Measurements from ENCODE around the gene ME1. TPM values are rescaled to one million over a fixed set of nuclear protein-coding genes. Genes with fewer than 3 reads are reported as not detected.

The ME1 gene
- total and polyA plus RNA-seq, 2 experiments from 2014 or later, result 4.0 to 10.0 TPM

DNA sequence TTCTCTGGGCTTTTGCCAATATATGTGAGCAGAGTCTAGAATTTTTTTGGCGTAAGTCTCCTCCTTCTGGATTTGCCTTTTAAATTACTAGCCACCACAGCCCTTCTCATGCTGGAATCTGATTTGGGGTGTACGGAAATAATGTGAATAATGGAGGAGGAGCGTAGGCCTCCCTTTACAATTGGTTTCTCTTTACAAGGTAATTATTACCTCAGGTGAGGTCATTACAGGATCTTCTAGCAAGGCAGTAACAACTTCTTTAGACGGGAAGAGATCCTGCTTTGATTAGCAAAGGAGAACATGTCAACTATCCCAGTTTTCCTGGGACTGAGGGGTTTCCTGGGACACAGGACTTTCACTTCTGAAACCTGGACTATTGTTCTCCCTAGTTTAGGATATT lies 228.8 kb downstream of the ME1 start:
- H4K20me1 ChIP-seq (ENCODE audit: insufficient read depth), result no peaks in the 10 kb centered on the region
- H3K27me3 ChIP-seq (replicated peaks; ENCODE audit: insufficient read depth), result no peaks in the 10 kb centered on the region
- no peak overlapping the region for H3K4me3 ChIP-seq
- no peaks in the 10 kb centered on the region for H3K9me2 ChIP-seq (ENCODE audit: insufficient read depth)
- H3F3A ChIP-seq (ENCODE audit: insufficient read depth), result peaks cover 21% of the 10 kb centered on the region; the same call in 1 of the 2 replicates
- TF ChIP-seq EZH2 (IDR thresholded peaks at IDR 0.05; ENCODE audit: insufficient read depth, poor library complexity, severe bottlenecking), result no peak
- TF ChIP-seq EZH2phosphoT487 (IDR thresholded peaks at IDR 0.05; ENCODE audit: insufficient read depth, low read depth), result no peak
- no peak overlapping the region for H3K9ac ChIP-seq
- H3K4me1 ChIP-seq (ENCODE audit: insufficient read depth), result peaks cover 27% of the 10 kb centered on the region
- WGBS, 2 experiments (ENCODE audit: low coverage in 1 of 2, low lambda C conversion rate in 2 of 2, missing lambda C conversion rate in 2 of 2), result 83 to 91% methylated on average over 4 of the region's 4 CpGs
- no peak overlapping the region for H3K4me2 ChIP-seq (ENCODE audit: unreplicated experiment)
- H2AFZ ChIP-seq, result no peak overlapping the region
- in situ Hi-C loops (cut with MboI), result no loop called here
- H3K79me2 ChIP-seq (ENCODE audit: insufficient read depth), result no peaks in the 10 kb centered on the region
- no peak for DNase-seq
- no peaks in the 10 kb centered on the region for H3K9me3 ChIP-seq (ENCODE audit: low read depth)
- H3K36me3 ChIP-seq (ENCODE audit: low read depth), result no peaks in the 10 kb centered on the region
- H3K27ac ChIP-seq, result no peak overlapping the region

DNA sequence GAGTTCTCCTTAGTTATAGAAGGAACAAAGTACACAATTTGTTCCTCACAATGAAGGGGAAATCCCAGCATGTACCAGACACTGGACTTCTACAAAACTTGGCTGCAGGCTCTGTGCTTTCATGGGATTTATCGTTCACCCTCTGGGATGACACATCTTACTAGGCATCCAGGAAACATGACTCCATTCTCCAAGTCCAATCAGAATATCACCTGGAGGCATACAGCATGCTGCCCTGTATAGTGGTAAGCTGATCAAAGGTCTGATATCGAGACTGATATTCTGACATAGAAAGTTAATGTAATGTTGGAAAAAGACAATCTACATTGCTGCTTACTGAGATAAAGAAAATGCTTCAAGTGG lies 231.0 kb downstream of the ME1 start:
- Histone ChIP-seq H3K9ac (no peak overlapping the region), H3K4me1 (ENCODE audit: insufficient read depth) (peaks cover 34% of the 10 kb centered on the region), H3K9me3 (ENCODE audit: low read depth) (no peaks in the 10 kb centered on the region), H3K4me3 (no peak overlapping the region), H3K36me3 (ENCODE audit: low read depth) (no peaks in the 10 kb centered on the region; the same call in 1 of the 2 replicates), H3K4me2 (ENCODE audit: unreplicated experiment) (no peak overlapping the region), H2AFZ (no peak overlapping the region), H3K27me3 (replicated peaks; ENCODE audit: insufficient read depth) (no peaks in the 10 kb centered on the region), H3K79me2 (ENCODE audit: insufficient read depth) (no peaks in the 10 kb centered on the region), H3F3A (ENCODE audit: insufficient read depth) (peaks cover 21% of the 10 kb centered on the region; the same call in 1 of the 2 replicates), H4K20me1 (ENCODE audit: insufficient read depth) (no peaks in the 10 kb centered on the region), H3K27ac (0 out of 2 replicates have a peak overlapping the region, but pooled peaks have one; percentile 16), H3K9me2 (ENCODE audit: insufficient read depth) (no peaks in the 10 kb centered on the region)
- in situ Hi-C loops (cut with MboI), result loop anchor here (25.0 kb wide), 1 partner anchor 963 kb away; the partner anchor contains the start of gene IBTK
- 45 to 46% methylated on average over 2 of the region's 2 CpGs for WGBS, 2 experiments (ENCODE audit: low coverage in 1 of 2, low lambda C conversion rate in 2 of 2, missing lambda C conversion rate in 2 of 2)
- TF ChIP-seq EZH2 (IDR thresholded peaks at IDR 0.05; ENCODE audit: insufficient read depth, poor library complexity, severe bottlenecking) (no peak), EZH2phosphoT487 (IDR thresholded peaks at IDR 0.05; ENCODE audit: insufficient read depth, low read depth) (no peak)
- DNase-seq, result peak; percentile 81

DNA sequence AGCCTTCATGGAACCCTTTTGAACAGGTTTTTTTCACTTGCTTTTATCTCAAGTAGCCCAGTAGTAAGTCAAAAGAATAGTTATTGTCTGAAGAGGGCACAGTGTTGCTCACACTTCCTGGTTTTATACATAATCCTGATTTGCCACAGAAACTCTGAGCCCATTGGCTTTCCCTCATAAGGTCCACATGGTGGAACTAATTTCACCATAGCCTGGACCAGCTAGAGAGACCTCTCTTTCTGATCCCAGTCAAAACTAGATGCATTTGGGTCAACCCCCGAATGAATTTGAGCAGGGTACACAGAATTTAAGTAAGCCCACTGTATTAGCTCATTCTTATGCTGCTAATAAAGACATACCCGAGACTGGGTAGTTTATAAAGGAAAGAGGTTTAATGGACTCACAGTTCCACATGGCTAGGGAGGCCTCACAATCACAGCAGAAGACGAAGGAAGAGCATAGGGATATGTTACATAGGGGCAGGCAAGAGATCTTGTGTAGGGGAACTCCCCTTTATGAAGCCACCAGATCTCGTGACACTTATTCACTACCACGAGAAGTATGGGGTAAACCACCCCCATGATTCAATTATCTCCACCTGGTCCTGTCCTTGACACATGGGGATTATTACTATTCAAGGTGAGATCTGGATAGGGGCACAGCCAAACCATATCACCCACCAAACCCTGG lies 231.5 kb downstream of the ME1 start:
- Histone ChIP-seq H3K4me2 (ENCODE audit: unreplicated experiment) (peak overlapping the region; percentile 49), H3K9me3 (ENCODE audit: low read depth) (no peaks in the 10 kb centered on the region), H2AFZ (0 out of 2 replicates have a peak overlapping the region, but pooled peaks have one; percentile 5), H3K36me3 (ENCODE audit: low read depth) (no peaks in the 10 kb centered on the region; the same call in 1 of the 2 replicates), H3K4me1 (ENCODE audit: insufficient read depth) (peaks cover 36% of the 10 kb centered on the region), H4K20me1 (ENCODE audit: insufficient read depth) (no peaks in the 10 kb centered on the region), H3K27me3 (replicated peaks; ENCODE audit: insufficient read depth) (no peaks in the 10 kb centered on the region), H3K27ac (peak overlapping the region; percentile 49), H3F3A (ENCODE audit: insufficient read depth) (peaks cover 21% of the 10 kb centered on the region; the same call in 1 of the 2 replicates), H3K79me2 (ENCODE audit: insufficient read depth) (peaks cover 2% of the 10 kb centered on the region; the same call in 1 of the 2 replicates), H3K9ac (no peak overlapping the region), H3K4me3 (no peak overlapping the region), H3K9me2 (ENCODE audit: insufficient read depth) (no peaks in the 10 kb centered on the region)
- TF ChIP-seq EZH2phosphoT487 (IDR thresholded peaks at IDR 0.05; ENCODE audit: insufficient read depth, low read depth) (no peak), EZH2 (IDR thresholded peaks at IDR 0.05; ENCODE audit: insufficient read depth, poor library complexity, severe bottlenecking) (no peak)
- WGBS, 2 experiments (ENCODE audit: low coverage in 1 of 2, low lambda C conversion rate in 2 of 2, missing lambda C conversion rate in 2 of 2), result 96 to 97% methylated on average over 5 of the region's 5 CpGs
- in situ Hi-C loops (cut with MboI), result loop anchor here (25.0 kb wide), 1 partner anchor 962 kb away; the partner anchor contains the start of gene IBTK
- no peak for DNase-seq

DNA sequence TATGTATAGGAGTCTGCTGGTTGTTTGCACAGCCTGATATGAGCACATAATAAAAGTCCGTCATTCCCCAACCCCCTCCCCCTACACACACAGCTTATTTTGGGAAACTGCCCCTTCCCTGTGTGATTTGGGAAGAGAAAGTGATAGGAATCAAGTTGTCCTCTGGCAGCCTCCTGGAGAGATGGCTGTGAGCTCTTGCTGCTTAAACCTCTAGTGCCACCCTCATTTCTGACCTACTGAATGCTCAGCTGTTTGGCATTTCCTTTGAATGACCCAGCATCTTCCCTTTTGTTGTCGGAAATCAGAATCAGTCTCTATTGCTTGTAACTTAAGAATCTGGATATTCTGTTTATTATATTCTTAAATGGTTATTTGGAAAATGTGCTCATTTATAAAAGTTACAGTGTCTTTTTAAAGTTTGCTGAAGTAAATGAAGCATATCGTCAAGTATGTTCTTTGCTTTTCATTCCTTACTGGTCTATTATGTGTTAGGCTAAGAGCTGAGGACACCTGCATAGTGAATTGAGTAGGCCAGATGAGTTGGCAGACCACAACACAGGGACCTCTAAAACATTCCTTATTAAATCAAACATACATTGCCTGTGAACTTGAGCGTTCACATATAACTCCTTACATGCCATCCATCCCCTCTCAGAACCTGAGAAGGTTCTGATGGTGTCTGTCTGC lies 232.2 kb downstream of the ME1 start:
- 0 out of 2 replicates have a peak overlapping the region, but pooled peaks have one; percentile 5 for H2AFZ ChIP-seq
- H3K9ac ChIP-seq, result peak overlapping the region; percentile 19; the same call in 1 of the 2 replicates
- H3F3A ChIP-seq (ENCODE audit: insufficient read depth), result peaks cover 21% of the 10 kb centered on the region; the same call in 1 of the 2 replicates
- no peaks in the 10 kb centered on the region; the same call in 1 of the 2 replicates for H3K36me3 ChIP-seq (ENCODE audit: low read depth)
- H4K20me1 ChIP-seq (ENCODE audit: insufficient read depth), result no peaks in the 10 kb centered on the region
- in situ Hi-C loops (cut with MboI), result loop anchor here (25.0 kb wide), 1 partner anchor 961 kb away; the partner anchor contains the start of gene IBTK
- no peaks in the 10 kb centered on the region for H3K9me3 ChIP-seq (ENCODE audit: low read depth)
- TF ChIP-seq EZH2phosphoT487 (IDR thresholded peaks at IDR 0.05; ENCODE audit: insufficient read depth, low read depth), result no peak
- no peak for TF ChIP-seq EZH2 (IDR thresholded peaks at IDR 0.05; ENCODE audit: insufficient read depth, poor library complexity, severe bottlenecking)
- no peak overlapping the region for H3K4me3 ChIP-seq
- H3K27me3 ChIP-seq (replicated peaks; ENCODE audit: insufficient read depth), result no peaks in the 10 kb centered on the region
- H3K9me2 ChIP-seq (ENCODE audit: insufficient read depth), result no peaks in the 10 kb centered on the region
- peak; percentile 78 for DNase-seq
- peak overlapping the region; percentile 49 for H3K4me2 ChIP-seq (ENCODE audit: unreplicated experiment)
- 72 to 73% methylated on average over 4 of the region's 4 CpGs for WGBS, 2 experiments (ENCODE audit: low coverage in 1 of 2, low lambda C conversion rate in 2 of 2, missing lambda C conversion rate in 2 of 2)
- peaks cover 38% of the 10 kb centered on the region for H3K4me1 ChIP-seq (ENCODE audit: insufficient read depth)
- H3K79me2 ChIP-seq (ENCODE audit: insufficient read depth), result peaks cover 9% of the 10 kb centered on the region
- peak overlapping the region; percentile 49 for H3K27ac ChIP-seq

All from GM23248 (cell line).